Measurements from ENCODE around the gene IFNA5.

IFNA5 gene

DNA sequence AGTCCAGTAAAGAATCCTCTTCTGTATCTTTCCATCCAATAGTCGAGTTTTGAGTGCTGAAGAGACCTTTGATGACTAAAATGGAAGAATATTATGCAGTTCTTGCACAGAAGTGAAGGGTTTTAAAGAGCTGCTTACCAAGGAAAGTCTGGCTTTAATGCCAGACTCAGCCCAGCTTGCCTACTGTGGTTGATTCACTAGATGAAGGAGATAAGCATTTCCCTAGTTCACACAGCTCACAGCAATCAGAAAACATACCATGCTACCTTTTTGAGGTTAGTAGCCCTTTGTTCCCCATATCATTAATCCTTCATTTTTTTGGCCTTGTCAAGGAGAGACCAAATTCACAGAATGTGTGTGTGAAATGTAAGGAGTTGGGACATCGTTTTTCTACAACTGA, 15.3 kb downstream of the IFNA5 start:
- DNase-seq, result no peak

DNA sequence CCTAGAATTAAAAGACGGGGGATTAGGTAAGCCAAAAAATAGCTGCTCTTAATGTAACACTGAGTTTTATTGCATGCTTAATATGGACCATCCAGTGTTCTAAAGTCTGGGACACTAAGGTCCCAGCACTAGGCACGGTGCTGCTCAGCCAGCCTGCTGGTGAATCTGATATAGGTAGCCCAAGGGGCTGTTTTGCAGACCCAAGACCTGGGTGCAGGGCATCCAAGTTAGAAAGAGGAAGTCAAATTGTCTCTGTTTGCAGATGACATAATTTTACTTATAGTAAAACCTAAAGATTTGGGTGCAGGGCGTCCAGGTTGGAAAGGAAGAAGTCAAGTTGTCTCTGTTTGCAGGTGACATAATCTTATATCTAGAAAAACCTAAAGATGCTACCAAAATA, 17.8 kb downstream of the IFNA5 start:
- no peak for DNase-seq

DNA sequence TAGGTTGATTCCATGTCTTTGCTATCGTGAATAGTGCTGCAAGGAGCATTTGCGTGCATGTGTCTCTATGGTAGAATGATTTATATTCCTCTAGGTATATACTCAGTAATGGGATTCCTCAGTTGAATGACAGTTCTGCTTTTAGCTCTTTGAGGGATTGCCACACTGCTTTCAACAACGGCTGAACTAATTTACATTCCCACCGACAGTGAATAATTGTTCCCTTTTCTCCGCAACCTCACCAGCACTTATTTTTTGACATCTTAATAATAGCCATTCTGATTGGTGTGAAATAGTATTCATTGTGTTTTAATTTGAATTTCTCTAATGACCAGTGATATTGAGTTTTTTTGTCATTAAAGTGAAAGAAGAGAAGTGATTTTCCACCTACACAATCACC, 18.5 kb downstream of the IFNA5 start:
- no peak for DNase-seq

DNA sequence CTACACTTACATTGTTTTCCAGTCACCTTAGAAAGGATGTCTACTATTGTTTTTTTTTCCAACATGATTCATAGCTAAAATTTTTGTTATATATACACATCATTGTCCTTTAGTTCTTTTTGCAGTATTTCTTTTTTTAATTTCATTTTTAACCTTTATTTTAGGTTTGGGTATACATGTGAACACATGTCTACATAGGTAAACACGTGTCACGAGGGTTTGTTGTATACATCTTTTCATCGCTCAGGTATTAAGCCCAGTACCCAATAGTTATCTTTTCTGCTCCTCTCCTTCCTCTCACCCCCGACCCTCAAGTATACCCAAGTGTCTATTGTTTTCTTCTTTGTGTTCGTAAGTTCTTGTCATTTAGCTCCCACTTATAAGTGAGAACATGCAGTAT, 19.0 kb downstream of the IFNA5 start:
- no peak for DNase-seq

DNA sequence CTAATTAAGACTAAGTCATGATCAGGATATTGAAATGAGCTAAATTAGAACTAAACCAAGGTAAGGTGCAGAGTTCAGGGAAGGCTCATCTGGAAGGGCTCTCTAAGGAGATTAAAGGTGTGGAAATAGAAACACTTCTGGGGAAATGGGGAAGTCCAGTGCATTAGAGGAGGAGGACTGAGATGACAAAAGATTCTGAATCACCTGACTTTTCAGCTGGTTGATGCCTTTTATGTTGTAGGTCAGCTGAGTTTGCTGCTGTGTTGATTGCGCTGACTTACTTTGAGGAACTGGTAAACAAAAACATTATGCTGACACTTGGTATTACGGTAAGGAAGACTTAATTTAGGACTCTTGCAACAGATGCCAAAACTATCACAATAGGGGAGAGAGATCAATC, 23.8 kb downstream of the IFNA5 start:
- no peak for DNase-seq

DNA sequence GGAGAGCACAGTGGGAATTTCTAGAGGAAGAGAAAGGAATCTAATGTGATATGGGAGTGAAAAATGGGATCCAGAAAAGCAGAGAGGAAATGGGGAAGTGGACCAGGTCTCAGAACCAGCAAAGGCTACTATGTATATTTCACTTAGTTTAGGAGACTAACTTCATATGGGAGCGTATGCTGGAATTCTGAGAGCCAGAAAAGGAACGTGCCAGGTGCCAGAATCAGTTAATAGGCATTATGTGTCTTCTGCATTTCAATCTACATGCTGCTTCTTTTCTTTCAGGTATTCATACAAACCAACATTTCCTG, 36.8 kb downstream of the IFNA5 start:
- no peak for DNase-seq

DNA sequence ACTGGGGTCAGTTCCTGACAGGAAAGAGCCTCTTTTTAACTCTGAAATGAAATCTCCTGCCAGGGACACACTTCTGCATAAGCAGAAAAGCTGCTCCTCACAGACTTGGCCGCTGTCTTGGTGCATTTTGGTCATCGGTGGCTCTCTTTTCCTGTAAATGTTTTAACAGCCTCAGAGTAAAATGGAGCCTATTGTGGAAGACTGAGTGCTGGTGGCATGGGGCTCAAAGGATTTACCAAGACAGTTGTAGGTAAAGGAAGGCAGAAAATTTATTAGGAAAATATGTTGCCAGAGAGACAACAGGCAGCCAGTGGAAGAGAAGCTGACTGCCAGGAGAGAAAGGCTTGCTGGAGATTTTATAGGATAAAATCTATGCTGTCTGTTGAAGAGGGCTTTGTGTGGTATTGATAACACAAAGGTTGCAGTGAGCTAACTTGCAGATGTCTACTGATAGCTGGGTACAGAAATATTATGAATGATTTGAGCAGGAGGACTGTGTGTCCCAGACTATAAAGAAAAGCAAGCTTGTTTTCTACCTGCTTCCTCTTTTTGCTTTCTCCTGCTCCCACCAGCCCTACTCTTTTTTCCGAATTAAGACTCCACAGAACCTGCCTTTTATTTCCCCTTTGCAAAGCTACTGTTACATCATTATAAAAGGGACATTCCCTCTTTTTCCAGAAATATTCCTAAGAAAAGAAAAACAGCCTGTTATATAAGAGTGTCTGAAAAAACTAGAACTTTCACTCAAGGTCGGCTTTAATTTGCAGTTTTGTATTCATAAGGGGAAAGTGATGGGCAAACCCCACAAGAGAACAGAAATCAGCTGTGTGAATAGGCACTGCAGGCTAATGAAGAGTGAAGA, 37.4 kb downstream of the IFNA5 start:
- no peak for DNase-seq

DNA sequence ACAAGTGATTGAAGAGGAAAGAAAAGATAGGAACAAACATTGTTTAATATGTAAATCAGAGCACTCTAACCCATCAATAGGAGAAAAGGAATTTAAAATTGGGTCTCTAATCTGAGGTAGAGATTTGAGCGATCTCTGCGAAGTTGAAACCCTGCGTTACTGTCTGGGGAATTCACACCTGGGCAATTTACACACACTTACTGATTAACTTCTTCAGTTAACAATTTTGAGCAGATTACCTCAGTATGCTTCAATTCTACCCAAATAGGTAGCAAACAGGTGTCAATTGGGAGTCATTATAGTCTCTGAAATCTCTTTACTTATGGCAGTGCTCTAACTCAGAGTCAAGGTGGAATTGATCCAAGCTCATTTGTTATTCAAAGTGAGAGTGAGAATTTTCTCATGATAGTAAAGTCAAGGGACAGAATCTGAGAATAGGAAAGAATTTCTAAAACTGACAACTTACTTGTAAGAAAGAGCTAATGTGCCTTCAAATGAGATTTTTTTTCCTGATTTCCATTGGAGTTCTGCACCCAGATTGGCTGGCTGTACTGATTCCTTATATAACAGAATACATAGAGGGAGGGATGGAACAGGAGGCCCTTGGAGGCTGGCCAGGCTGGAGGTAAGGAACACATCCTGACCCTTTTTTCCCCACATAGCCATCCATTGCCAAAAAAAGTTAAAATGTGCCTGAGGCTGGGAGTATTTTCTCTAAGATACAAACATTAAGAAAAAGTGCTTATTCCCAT, 38.2 kb downstream of the IFNA5 start:
- DNase-seq, result no peak

DNA sequence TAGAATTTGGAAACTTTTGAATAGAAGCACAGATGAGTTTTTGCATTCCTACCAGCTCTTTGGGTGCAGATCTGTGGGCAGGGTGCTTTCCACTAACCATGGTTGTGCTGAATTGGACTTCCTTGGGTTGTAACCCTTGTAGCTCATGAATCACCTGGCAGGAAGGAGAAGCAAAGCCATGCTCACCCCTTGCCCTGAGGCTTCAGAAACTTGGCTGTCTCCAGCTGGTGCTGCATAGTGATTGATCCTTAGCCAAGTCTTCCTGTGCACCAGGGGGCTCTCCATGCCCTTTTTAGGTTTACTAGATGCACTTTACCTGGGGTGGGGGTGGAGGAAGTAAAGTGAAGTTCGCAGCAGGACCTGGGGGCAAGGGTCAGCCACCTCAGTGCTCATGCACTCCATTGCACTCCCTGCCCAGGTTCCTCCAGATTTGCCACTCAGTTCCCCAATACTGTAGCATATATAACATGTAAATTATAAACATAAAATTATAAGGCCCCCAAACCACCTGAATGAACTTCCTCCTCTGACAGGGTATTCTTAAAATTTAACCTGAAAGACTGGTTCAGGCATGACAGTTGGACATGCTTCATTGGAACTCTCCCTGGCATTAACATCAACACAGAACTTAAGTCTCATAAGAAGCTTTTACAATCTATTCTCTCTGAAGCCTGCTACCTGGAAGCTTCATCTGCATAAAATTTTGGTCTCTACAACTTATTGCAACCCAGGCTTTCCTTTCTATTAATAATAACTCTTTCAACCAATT, 39.5 kb downstream of the IFNA5 start:
- DNase-seq, result no peak

DNA sequence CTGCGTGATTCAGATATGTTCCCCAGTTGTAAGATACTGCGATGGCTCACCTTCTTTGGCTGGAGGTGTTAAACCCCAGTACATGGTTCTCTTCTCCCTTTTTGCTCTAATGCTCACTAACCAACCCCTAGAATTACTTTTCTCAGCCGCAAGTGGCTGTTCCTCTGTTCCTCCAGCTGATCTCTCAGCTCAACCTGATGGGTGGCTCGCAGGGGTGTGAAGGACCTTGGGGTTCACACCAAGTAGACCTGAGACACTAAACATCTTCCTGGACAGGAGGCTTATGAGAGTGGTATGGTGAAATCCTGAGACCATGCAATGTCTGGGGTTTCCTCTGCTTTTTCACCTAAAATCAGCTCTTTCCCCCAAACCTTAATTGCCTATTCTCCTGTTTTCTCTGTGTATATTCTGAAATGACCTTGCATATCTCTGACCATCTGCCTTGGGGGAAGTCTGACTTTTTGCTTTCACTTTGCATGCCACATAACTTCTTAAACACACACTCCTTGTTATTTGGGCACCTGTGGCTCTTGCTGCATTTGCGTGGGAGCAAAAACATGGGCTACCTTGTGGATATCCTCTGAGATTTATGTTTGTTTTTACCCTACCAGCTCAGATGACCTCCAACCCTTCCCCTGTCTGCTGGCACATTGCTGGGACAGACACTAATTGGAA, 49.4 kb downstream of the IFNA5 start:
- DNase-seq, result no peak
